ENCODE measurements around the gene SPOUT1.

GRCh38 chr9:128786681-128787601 is 42.7 kb downstream of the SPOUT1 start, which contains the start of gene TBC1D13:
- no peak for TF ChIP-seq CTCF (IDR thresholded peaks at IDR 0.05)
- TF ChIP-seq ZFX (IDR thresholded peaks at IDR 0.05; ENCODE audit: borderline replicate concordance), result no peak
